Measurements from ENCODE around the gene SLC35D2.

- TF ChIP-seq CTCF (IDR thresholded peaks at IDR 0.05; ENCODE audit: insufficient read depth, low read length, poor library complexity, severe bottlenecking), result no peak
- TF ChIP-seq EZH2phosphoT487 (conservative IDR thresholded peaks at IDR 0.05; ENCODE audit: low read length), result no peak
Observed at GRCh38 chr9:96419691-96419969, 36.1 kb upstream of the SLC35D2 start.

Measured in SU-DHL-6 (cell line).